Stimulated activated CD4-positive, alpha-beta T cell treated with anti-CD3 and anti-CD28 coated beads, Interleukin-2, amount 100 ng/mL, for 24 hours (primary cell): Measurements from ENCODE around the gene RXRB.
"Not testable (repeated sequence)": the region's sequence is repeated elsewhere in the genome, so short reads cannot be mapped to it uniquely, and the experiment has no call there.

Source experiments
- DNase-seq, 2 donors: peaks; one replicate each; pipeline ENCODE4 v3.0.0-alpha.2; 2020

RXRB gene

GRCh38 chr6:33160728-33161344 is 39.6 kb downstream of the RXRB start:
- no peak for DNase-seq

- no peak for DNase-seq
Measured at GRCh38 chr6:33160096-33160495, 40.4 kb downstream of the RXRB start.

GRCh38 chr6:33156964-33157363 is 43.5 kb downstream of the RXRB start:
- no peak for DNase-seq

- no peak for DNase-seq
Measured at GRCh38 chr6:33156561-33156960, 43.9 kb downstream of the RXRB start.

DNA sequence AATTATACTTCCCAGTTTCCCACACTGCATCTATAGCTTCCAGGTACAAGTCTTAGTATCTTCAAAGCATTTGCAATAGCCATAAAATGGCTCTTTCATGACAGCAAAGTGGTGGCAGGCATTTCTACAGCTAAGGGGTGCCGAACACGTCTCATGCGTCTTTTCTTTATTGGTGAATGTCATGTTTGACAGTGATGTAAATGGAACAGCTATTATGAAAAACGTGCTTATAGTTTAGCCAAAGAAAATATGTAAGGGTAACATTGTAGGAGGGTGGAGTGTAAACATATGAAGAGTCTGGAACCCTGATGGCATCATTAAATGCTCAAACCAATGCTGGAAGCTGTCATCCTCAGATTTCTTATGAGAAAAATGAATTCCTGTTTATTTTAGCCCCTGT is 46.1 kb downstream of the RXRB start:
- DNase-seq = no peak

DNA sequence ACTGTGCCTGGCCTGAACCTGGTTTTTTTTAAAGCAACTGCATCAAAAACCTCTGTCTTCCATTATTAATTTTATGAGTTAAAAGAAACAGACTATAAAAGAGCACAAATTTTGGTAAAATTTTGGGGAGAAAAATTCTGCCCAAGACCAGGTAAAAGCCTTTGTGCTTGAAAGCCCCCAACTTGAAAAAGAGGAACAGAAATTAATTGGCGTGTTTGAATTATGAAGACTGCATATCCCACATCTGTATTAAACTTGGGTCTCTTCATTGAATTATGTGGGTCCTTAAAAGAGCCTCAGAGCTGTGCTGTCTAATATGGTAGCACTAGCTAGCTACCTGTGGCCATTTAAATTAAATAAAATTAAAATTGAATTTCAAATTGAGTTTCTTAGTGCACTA is 49.4 kb downstream of the RXRB start:
- no peak for DNase-seq

- not testable (repeated sequence) for DNase-seq
Measured at GRCh38 chr6:33150560-33150959, 49.9 kb downstream of the RXRB start.

DNA sequence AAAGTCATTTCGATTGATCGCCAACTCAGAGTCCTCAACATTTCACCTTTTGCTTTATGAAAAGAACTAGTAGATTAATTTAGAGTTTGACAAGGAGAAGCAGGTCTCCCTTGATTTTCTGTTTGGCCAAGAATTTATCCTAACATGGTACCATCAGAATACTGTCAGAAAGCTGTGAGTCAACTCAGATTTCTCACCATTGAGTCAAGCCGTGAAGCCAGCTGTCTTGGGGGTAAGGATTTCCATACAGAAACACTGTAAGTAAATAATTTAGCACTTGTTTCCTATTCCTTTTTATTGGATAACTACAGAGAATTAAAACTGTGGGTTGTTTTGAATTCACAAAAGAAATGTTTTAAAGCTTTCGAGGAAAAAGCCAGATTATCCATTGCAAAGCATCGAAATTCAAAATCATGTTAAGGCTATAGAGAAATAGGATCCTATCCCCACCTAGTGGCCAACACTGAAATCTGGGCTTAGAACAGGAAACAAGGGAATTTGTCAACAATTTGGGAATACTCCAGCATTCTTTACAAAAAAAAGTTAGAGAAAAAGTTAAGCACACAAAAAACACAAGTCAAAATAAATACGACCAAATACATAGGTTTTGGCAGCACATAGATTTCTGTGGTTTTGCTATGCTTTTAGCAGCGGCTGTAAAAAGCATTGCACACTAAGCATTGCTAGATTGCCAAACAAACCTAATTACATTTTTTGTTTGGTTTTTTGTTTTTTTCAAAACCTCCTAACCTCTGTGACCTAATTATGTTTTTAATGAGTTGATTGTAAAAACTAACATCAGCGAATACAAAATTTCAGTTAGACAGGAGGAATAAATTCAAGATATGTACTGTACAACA is 52.4 kb downstream of the RXRB start:
- no peak for DNase-seq

- no peak for DNase-seq
Measured at GRCh38 chr6:33144373-33144772, 56.1 kb downstream of the RXRB start.
